H1 (cell line): Measurements from ENCODE around the gene ULK1. TPM values are rescaled to one million over a fixed set of nuclear protein-coding genes. Genes with fewer than 3 reads are reported as not detected.

Experiments used
- CTCF ChIA-PET: fragments of 300-600 bp; sonication (Branson Sonifier 250); formaldehyde crosslinking; loops from one replicate; lab custom pipeline; 2021; ENCODE audit not compliant: partially characterized antibody; lab: Charles Lee
- POLR2A ChIA-PET: fragments of 300-600 bp; sonication (Branson Sonifier 250); formaldehyde crosslinking; loops from one replicate; lab custom pipeline; 2021; ENCODE audit warnings: inconsistent platforms; ENCODE audit not compliant: partially characterized antibody; lab: Charles Lee
- DNase-seq, 2 experiments: peaks; one replicate each; pipeline versions ENCODE4 v3.0.0 to v3.0.0-alpha.2; 2010 to 2022; ENCODE audit warnings: low spot score in 2 of 2, low read depth in 1 of 2, mixed read lengths in 1 of 2
- FAIRE-seq: peaks from 2 replicates; lab custom pipeline; 2011; peaks lifted over from hg19 to GRCh38; lab: Jason Lieb, UNC
- H2AFZ ChIP-seq: 2 replicates; pipeline ENCODE4 v1.8.1; 2012; ENCODE audit warnings: low read length, inconsistent platforms
- H2AK5ac ChIP-seq: 2 replicates; pipeline ENCODE4 v1.6.1; 2013; ENCODE audit warnings: low read depth, low read length
- H2BK120ac ChIP-seq: replicated peaks from 2 replicates; pipeline ENCODE3; 2013; ENCODE audit warnings: low read depth, low read length, inconsistent platforms
- H2BK12ac ChIP-seq: 2 replicates; pipeline ENCODE4 v1.6.1; 2013; ENCODE audit warnings: low read depth, low read length
- H2BK15ac ChIP-seq: 2 replicates; pipeline ENCODE4 v1.6.1; 2013; ENCODE audit warnings: low read length
- H2BK20ac ChIP-seq: 2 replicates; pipeline ENCODE4 v1.6.1; 2013; ENCODE audit warnings: low read length
- H2BK5ac ChIP-seq: 2 replicates; pipeline ENCODE4 v1.6.1; 2013; ENCODE audit warnings: low read depth, low read length
- H3K14ac ChIP-seq: 2 replicates; pipeline ENCODE4 v1.6.1; 2013; ENCODE audit warnings: inconsistent platforms; ENCODE audit not compliant: insufficient read length
- H3K18ac ChIP-seq: 2 replicates; pipeline ENCODE4 v1.6.1; 2013; ENCODE audit warnings: low read length; ENCODE audit errors: extremely low read depth
- H3K23ac ChIP-seq: 2 replicates; pipeline ENCODE4 v1.6.1; 2013; ENCODE audit warnings: inconsistent platforms; ENCODE audit not compliant: insufficient read length
- H3K23me2 ChIP-seq: 2 replicates; pipeline ENCODE4 v1.6.1; 2013; ENCODE audit warnings: low read depth, low read length
- H3K27ac ChIP-seq: 2 replicates; pipeline ENCODE4 v1.6.1; 2011; ENCODE audit warnings: low read depth, low read length, inconsistent platforms
- H3K27me3 ChIP-seq, 4 experiments: replicated peaks in 1 of 4; 1 replicate in 1 of 4; 2 replicates in 3 of 4; pipeline versions ENCODE4 v1.6.1 to v1.8.1; 2011 to 2013; ENCODE audit warnings: low read length in 3 of 4, mild to moderate bottlenecking in 3 of 4, inconsistent platforms in 2 of 4, mixed read lengths in 2 of 4, moderate library complexity in 1 of 4; ENCODE audit not compliant: control insufficient read depth in 3 of 4, insufficient read depth in 3 of 4; ENCODE audit errors: extremely low read depth in 1 of 4
- H3K36me3 ChIP-seq, 4 experiments: 2 replicates each; pipeline versions ENCODE4 v1.6.1 to v1.8.1; 2011 to 2013; ENCODE audit warnings: mild to moderate bottlenecking in 4 of 4, low read length in 3 of 4, moderate library complexity in 2 of 4, control low read depth in 1 of 4, inconsistent platforms in 1 of 4; ENCODE audit not compliant: insufficient read depth in 4 of 4, control insufficient read depth in 2 of 4
- H3K4ac ChIP-seq: replicated peaks from 2 replicates; pipeline ENCODE3; 2013; ENCODE audit warnings: low read length, low read depth, mixed read lengths, inconsistent platforms; ENCODE audit not compliant: insufficient read length
- H3K4me1 ChIP-seq, 4 experiments: replicated peaks in 1 of 4; 1 replicate in 1 of 4; 2 replicates in 3 of 4; pipeline versions ENCODE4 v1.6.1 to v1.8.1; 2011 to 2013; ENCODE audit warnings: low read length in 3 of 4, inconsistent platforms in 2 of 4, mixed read lengths in 1 of 4; ENCODE audit not compliant: insufficient read depth in 4 of 4, control insufficient read depth in 3 of 4
- H3K4me2 ChIP-seq, 2 experiments: 2 replicates each; pipeline versions ENCODE4 v1.6.1 to v1.8.1; 2011 to 2013; ENCODE audit warnings: low read depth in 2 of 2, low read length in 2 of 2, control low read depth in 1 of 2, inconsistent platforms in 1 of 2, mild to moderate bottlenecking in 1 of 2; ENCODE audit not compliant: insufficient read depth in 1 of 2
- H3K4me3 ChIP-seq, 4 experiments: fragments of 200-600, 300-600 bp in 1 of 4; sonication (generic), shearing (Covaris generic), sonication (Bioruptor Twin) in 1 of 4; 2 replicates each; pipeline versions ENCODE4 v1.5.1 to v1.8.1; 2011 to 2016; ENCODE audit warnings: low read length in 4 of 4, low read depth in 3 of 4, control low read depth in 2 of 4, inconsistent platforms in 2 of 4, mild to moderate bottlenecking in 2 of 4, mixed read lengths in 1 of 4, moderate library complexity in 1 of 4; ENCODE audit not compliant: insufficient read depth in 2 of 4; ENCODE audit errors: extremely low read depth in 1 of 4
- H3K56ac ChIP-seq: replicated peaks from 2 replicates; pipeline ENCODE3; 2013; ENCODE audit warnings: low read depth, mild to moderate bottlenecking, mixed read lengths, low read length, inconsistent platforms; ENCODE audit not compliant: insufficient read length
- H3K79me1 ChIP-seq: 2 replicates; pipeline ENCODE4 v1.6.1; 2013; ENCODE audit warnings: low read depth, low read length, control low read depth
- H3K79me2 ChIP-seq, 2 experiments: 2 replicates each; pipeline versions ENCODE4 v1.6.1 to v1.8.1; 2012 to 2013; ENCODE audit warnings: low read length in 2 of 2, mild to moderate bottlenecking in 2 of 2, inconsistent platforms in 1 of 2; ENCODE audit not compliant: insufficient read depth in 2 of 2, control insufficient read depth in 1 of 2
- H3K9ac ChIP-seq, 4 experiments: replicated peaks in 1 of 4; 1 replicate in 1 of 4; 2 replicates in 3 of 4; pipeline versions ENCODE4 v1.6.1 to v1.8.1; 2011 to 2013; ENCODE audit warnings: low read depth in 3 of 4, low read length in 3 of 4, control low read depth in 2 of 4, mild to moderate bottlenecking in 2 of 4, moderate library complexity in 2 of 4, inconsistent platforms in 1 of 4; ENCODE audit errors: extremely low read depth in 1 of 4
- H3K9me3 ChIP-seq, 2 experiments: 2 replicates each; pipeline versions ENCODE4 v1.6.1 to v1.8.1; 2012 to 2013; ENCODE audit warnings: mild to moderate bottlenecking in 2 of 2, moderate library complexity in 2 of 2, control low read depth in 1 of 2, inconsistent platforms in 1 of 2, low read depth in 1 of 2, low read length in 1 of 2, mixed read lengths in 1 of 2; ENCODE audit not compliant: insufficient read depth in 2 of 2
- H4K20me1 ChIP-seq, 2 experiments: replicated peaks in 1 of 2; 2 replicates each; pipeline versions ENCODE3 to v1.8.1; 2011 to 2013; ENCODE audit warnings: inconsistent platforms in 2 of 2, low read length in 2 of 2, mild to moderate bottlenecking in 1 of 2; ENCODE audit not compliant: insufficient read depth in 2 of 2, control insufficient read depth in 1 of 2
- H4K5ac ChIP-seq: 2 replicates; pipeline ENCODE4 v1.6.1; 2013; ENCODE audit warnings: low read length, low read depth, mixed read lengths, inconsistent platforms; ENCODE audit not compliant: insufficient read length
- H4K8ac ChIP-seq: 2 replicates; pipeline ENCODE4 v1.8.0; 2013; ENCODE audit warnings: mild to moderate bottlenecking, moderate library complexity, low read length, inconsistent platforms; ENCODE audit not compliant: insufficient read depth; ENCODE audit errors: extremely low read depth
- H4K91ac ChIP-seq: replicated peaks from 2 replicates; pipeline ENCODE3; 2013; ENCODE audit warnings: low read length, mixed read lengths, inconsistent platforms; ENCODE audit not compliant: insufficient read length
- POLR2AphosphoS5 ChIP-seq: IDR thresholded peaks from 2 replicates; pipeline ENCODE4 v1.6.1; 2011; ENCODE audit warnings: low read depth, low read length
- TAF7 ChIP-seq: optimal IDR thresholded peaks from 2 replicates; pipeline ENCODE3; 2011; ENCODE audit warnings: low read depth, mild to moderate bottlenecking, inconsistent platforms, low read length, moderate library complexity, borderline replicate concordance
- WGBS, 2 experiments: shearing (Covaris generic) in 1 of 2; methylation state at CpG; one replicate each; pipeline versions ENCODE4 v1.1.6 to v1.1.7; 2013 to 2015; ENCODE audit warnings: low lambda C conversion rate in 2 of 2, mixed read lengths in 2 of 2, inconsistent platforms in 1 of 2, low coverage in 1 of 2, missing lambda C conversion rate in 1 of 2; ENCODE audit not compliant: insufficient replicate concordance in 2 of 2, insufficient coverage in 1 of 2, insufficient read length in 1 of 2; ENCODE audit errors: extremely low coverage in 1 of 2, missing lambda C conversion rate in 1 of 2; 5-methylcytosine and 5-hydroxymethylcytosine counted together
- polyA plus RNA-seq, 7 experiments: library from polyadenylated mRNA; depleted of rRNA in 3 of 7; stranded (reverse) in 5 of 7; unstranded in 2 of 7; fragments of >200 nt in 5 of 7; fragments of 200-250 nt in 2 of 7; gene quantifications; 1 replicate in 5 of 7; 2 replicates in 1 of 7; 4 replicates in 1 of 7; pipeline versions ENCODE4 v1.2.1 to v1.2.3, GENCODE V29; 2011 to 2013; ENCODE audit warnings: missing spikeins in 2 of 7, mixed read lengths in 2 of 7
- total RNA-seq: library from RNA; stranded (reverse); fragmentation: NEBNext Ultra II Directional; extraction: Animal tissue kit (Norgen Biotek cat#: 25700); gene quantifications from 2 replicates; pipeline ENCODE4 v1.2.1, GENCODE V29; 2021

ULK1 gene
- total and polyA plus RNA-seq, 2 of the 8 experiments (the other 6 are each of a cell fraction or from before 2014, with no cell fraction given): 13.0 to 44.1 TPM

GRCh38 chr12:131944601-131945251 lies 50.3 kb downstream of the ULK1 start:
- no peak overlapping the region for H3K18ac ChIP-seq
- 95% methylated on average over 32 of the region's 35 CpGs; no CpG with 5 or more reads in 1 of the 2 experiments for WGBS, 2 experiments

More at GRCh38 chr12:131944601-131945251, 50.3 kb downstream of the ULK1 start:
- Histone ChIP-seq H2BK5ac (peak overlapping the region; percentile 88), H3K14ac (no peak overlapping the region), H3K4me3 (no peak overlapping the region), H3K4me1 (peaks cover 0 to 3% (median 1%) of the 10 kb centered on the region in 4 experiments; a peak in 4 of 7 replicates), H2BK15ac (no peak overlapping the region), H2BK120ac (no peak overlapping the region), H3K4me2 (no peak overlapping the region), H3K9ac (no peak overlapping the region), H4K8ac (no peak overlapping the region), H2BK20ac (no peak overlapping the region), H3K4ac (peak overlapping the region; percentile 91), H3K79me1 (no peaks in the 10 kb centered on the region), H3K56ac (no peak overlapping the region), H3K79me2 (no peaks in the 10 kb centered on the region), H2BK12ac (no peak overlapping the region), H2AFZ (no peak overlapping the region), H2AK5ac (no peak overlapping the region), H4K20me1 (peaks cover 0 to 20% of the 10 kb centered on the region in 2 experiments)
- POLR2A ChIA-PET: interaction anchor here (0.5 to 5.6 kb wide), 15 partner anchors 9 to 115 kb away, joined by 3 to 44 read pairs (median 3); partner anchors contain the start of gene PUS1
- TF ChIP-seq POLR2AphosphoS5: peak; percentile 64
- no peak for TF ChIP-seq TAF7
- TF ChIP-seq, all 59 proteins: peak for 1
- H4K91ac ChIP-seq: no peak overlapping the region
- no peak for DNase-seq
- H3K27ac ChIP-seq: no peak overlapping the region
- peaks cover 19 to 44% (median 36%) of the 10 kb centered on the region in 4 experiments for H3K36me3 ChIP-seq
- H3K23me2 ChIP-seq: no peaks in the 10 kb centered on the region; the same call in 1 of the 2 replicates
- H3K23ac ChIP-seq: no peak overlapping the region
- H3K9me3 ChIP-seq: no peaks in the 10 kb centered on the region
- FAIRE-seq: no peak
- no peaks in the 10 kb centered on the region for H3K27me3 ChIP-seq
- no peak overlapping the region for H4K5ac ChIP-seq
- CTCF ChIA-PET: no interaction called here
